HCT116 (cell line): ENCODE results near the gene AFTPH. TPM values are rescaled to one million over a fixed set of nuclear protein-coding genes. Genes with fewer than 3 reads are reported as not detected.

ENCODE experiments used
- ATAC-seq: fragments of 200-7000 bp; cut with Tn5 transposase; 2 replicates; pipeline ENCODE4 v1.9.1; 2020; ENCODE audit warnings: mild to moderate bottlenecking, moderate library complexity
- BruUV-seq: library from RNA; stranded (reverse); fragments of 400-500 nt; replicated peaks from 2 replicates; lab custom pipeline; 2021; lab: Mats Ljungman, UMichigan
- CTCF ChIA-PET: fragments of 300-600 bp; sonication (Branson Sonifier 250); formaldehyde crosslinking; loops from one replicate; lab custom pipeline; 2021; ENCODE audit warnings: antibody characterized with exemption; lab: Charles Lee
- POLR2A ChIA-PET: fragments of 300-600, 350-600 bp; sonication (Branson Sonifier 250); formaldehyde crosslinking; loops from one replicate; lab custom pipeline; 2021; ENCODE audit warnings: antibody characterized with exemption; lab: Charles Lee
- RAD21 ChIA-PET, 2 experiments: fragments of 300-600 bp; sonication (Branson Sonifier 250); formaldehyde crosslinking; loops; one replicate each; lab custom pipeline; 2023; ENCODE audit warnings: low total read pairs in 2 of 2; ENCODE audit not compliant: uncharacterized antibody in 2 of 2, unreplicated experiment in 2 of 2, low non-redundant PET in 1 of 2; lab: Charles Lee
- DNase-seq: peaks from one replicate; pipeline ENCODE4 v3.0.0-alpha.2; 2010; ENCODE audit warnings: low read depth, low spot score
- H2AFZ ChIP-seq: fragments of 200-600 bp; shearing (Covaris generic), sonication (generic); 2 replicates; pipeline ENCODE4 v1.6.1; 2017; ENCODE audit warnings: low read depth, mixed run types, mixed read lengths, antibody characterized with exemption, low read length; ENCODE audit not compliant: poor library complexity, severe bottlenecking
- H3K27ac ChIP-seq: 2 replicates; pipeline ENCODE4 v1.5.1; 2012; ENCODE audit warnings: low read depth, low read length
- H3K27me3 ChIP-seq: fragments of 200-600 bp; sonication (generic); 2 replicates; pipeline ENCODE4 v1.6.1; 2016; ENCODE audit warnings: mixed run types, low read length, mixed read lengths; ENCODE audit not compliant: insufficient read depth
- H3K36me3 ChIP-seq, 2 experiments: fragments of 200-500 bp in 1 of 2; fragments of 200-600 bp in 1 of 2; sonication (Bioruptor generic) in 1 of 2; sonication (generic) in 1 of 2; 2 replicates each; pipeline versions ENCODE4 v1.5.1 to v1.6.1; 2014 to 2016; ENCODE audit warnings: low read length in 2 of 2, inconsistent platforms in 1 of 2, mixed read lengths in 1 of 2, mixed run types in 1 of 2; ENCODE audit not compliant: insufficient read depth in 2 of 2, control insufficient read depth in 1 of 2
- H3K4me1 ChIP-seq, 2 experiments: fragments of 200-600 bp in 1 of 2; sonication (generic) in 1 of 2; 2 replicates each; pipeline versions ENCODE4 v1.5.1 to v1.6.1; 2012 to 2017; ENCODE audit warnings: low read length in 2 of 2, inconsistent platforms in 1 of 2, mild to moderate bottlenecking in 1 of 2, mixed read lengths in 1 of 2, mixed run types in 1 of 2, moderate library complexity in 1 of 2; ENCODE audit not compliant: insufficient read depth in 2 of 2, control insufficient read depth in 1 of 2
- H3K4me2 ChIP-seq: fragments of 200-600 bp; sonication (generic); 2 replicates; pipeline ENCODE4 v1.6.1; 2017; ENCODE audit warnings: mixed run types, low read length, mixed read lengths
- H3K4me3 ChIP-seq, 2 experiments: fragments of 200-600 bp in 1 of 2; sonication (generic) in 1 of 2; replicated peaks in 1 of 2; 2 replicates each; pipeline ENCODE4 v1.5.1; 2011 to 2016; ENCODE audit warnings: low read length in 2 of 2, control low read depth in 1 of 2, low read depth in 1 of 2, mild to moderate bottlenecking in 1 of 2, mixed read lengths in 1 of 2, mixed run types in 1 of 2
- H3K79me2 ChIP-seq: fragments of 200-600 bp; sonication (generic); 2 replicates; pipeline ENCODE4 v1.6.1; 2017; ENCODE audit warnings: mild to moderate bottlenecking, mixed run types, low read length, moderate library complexity, mixed read lengths; ENCODE audit not compliant: insufficient read depth
- H3K9ac ChIP-seq: fragments of 200-600 bp; sonication (generic); 2 replicates; pipeline ENCODE4 v1.6.1; 2016; ENCODE audit warnings: low read length, mixed read lengths
- H3K9me2 ChIP-seq: fragments of 200-600 bp; sonication (generic), shearing (Covaris generic); 2 replicates; pipeline ENCODE4 v1.6.1; 2017; ENCODE audit warnings: mixed run types, mild to moderate bottlenecking, moderate library complexity; ENCODE audit not compliant: insufficient read depth
- H3K9me3 ChIP-seq, 2 experiments: fragments of 200-500 bp in 1 of 2; fragments of 200-600 bp in 1 of 2; sonication (Bioruptor generic) in 1 of 2; sonication (generic) in 1 of 2; 2 replicates each; pipeline ENCODE4 v1.6.1; 2014 to 2017; ENCODE audit warnings: low read length in 2 of 2, mixed read lengths in 2 of 2, inconsistent platforms in 1 of 2, low read depth in 1 of 2, mild to moderate bottlenecking in 1 of 2, mixed run types in 1 of 2, moderate library complexity in 1 of 2; ENCODE audit not compliant: control insufficient read depth in 1 of 2, insufficient read depth in 1 of 2
- H4K20me1 ChIP-seq: fragments of 200-600 bp; sonication (generic), shearing (Covaris generic); 2 replicates; pipeline ENCODE4 v1.6.1; 2017; ENCODE audit warnings: mixed run types, mild to moderate bottlenecking, moderate library complexity; ENCODE audit not compliant: insufficient read depth
- CBX3 ChIP-seq: IDR thresholded peaks from 2 replicates; pipeline ENCODE4 v1.6.1; 2012; ENCODE audit warnings: low read depth
- CEBPB ChIP-seq: IDR thresholded peaks from 2 replicates; pipeline ENCODE4 v1.6.1; 2012; ENCODE audit warnings: low read depth
- EZH2 ChIP-seq: fragments of 200-600 bp; sonication (generic); IDR thresholded peaks from 2 replicates; pipeline ENCODE4 v1.6.1; 2017; ENCODE audit warnings: antibody characterized with exemption, mixed run types
- EZH2phosphoT487 ChIP-seq: fragments of 200-600 bp; IDR thresholded peaks from 2 replicates; pipeline ENCODE4 v1.6.1; 2018; ENCODE audit warnings: antibody characterized with exemption, borderline replicate concordance
- FOSL1 ChIP-seq: IDR thresholded peaks from 2 replicates; pipeline ENCODE4 v1.6.1; 2012; ENCODE audit warnings: low read depth
- RAD21 ChIP-seq: IDR thresholded peaks from 2 replicates; pipeline ENCODE4 v1.6.1; 2012; ENCODE audit warnings: low read depth, mild to moderate bottlenecking
- SIN3A ChIP-seq: IDR thresholded peaks from 2 replicates; pipeline ENCODE4 v1.6.1; 2012; ENCODE audit warnings: low read depth
- SP1 ChIP-seq: IDR thresholded peaks from 2 replicates; pipeline ENCODE4 v1.6.1; 2012; ENCODE audit warnings: low read depth
- SRF ChIP-seq: IDR thresholded peaks from 2 replicates; pipeline ENCODE4 v1.6.1; 2012; ENCODE audit warnings: low read depth
- YY1 ChIP-seq: IDR thresholded peaks from 2 replicates; pipeline ENCODE4 v1.6.1; 2011; ENCODE audit warnings: low read length, low read depth, moderate library complexity, mild to moderate bottlenecking; ENCODE audit not compliant: insufficient replicate concordance; ENCODE audit errors: extremely low read depth
- intact Hi-C: fragments of 100-400 bp; cut with micrococcal nuclease; formaldehyde crosslinking; loops from 2 replicates; pipeline ENCODE4 v1.10.0; 2022
- total RNA-seq: library from RNA; stranded (reverse); gene quantifications from one replicate; pipeline ENCODE4 v1.2.1, GENCODE V29; 2021; ENCODE audit not compliant: unreplicated experiment
- TF ChIP-seq, protein P1 (sequence below): IDR thresholded peaks from 2 replicates; pipeline ENCODE4 v1.6.1; 2012
- TF ChIP-seq, protein P2 (sequence below), 3 experiments: fragments of 200-600 bp in 1 of 3; sonication (generic) in 1 of 3; IDR thresholded peaks in 2 of 3; conservative IDR thresholded peaks in 1 of 3; 2 replicates each; pipeline ENCODE4 v1.5.1; 2012 to 2017; ENCODE audit warnings: low read depth in 2 of 3, low read length in 2 of 3, antibody characterized with exemption in 1 of 3, borderline replicate concordance in 1 of 3, control low read depth in 1 of 3, mild to moderate bottlenecking in 1 of 3, mixed read lengths in 1 of 3, mixed run types in 1 of 3, moderate library complexity in 1 of 3; ENCODE audit not compliant: insufficient read depth in 1 of 3
- TF ChIP-seq, protein P3 (sequence below): IDR thresholded peaks from 2 replicates; pipeline ENCODE4 v1.6.1; 2011; ENCODE audit warnings: mild to moderate bottlenecking, low read length, moderate library complexity; ENCODE audit not compliant: insufficient replicate concordance; ENCODE audit errors: extremely low read depth

Gene AFTPH
- total RNA-seq, 1 experiment from 2014 or later, result 23.6 TPM

DNA sequence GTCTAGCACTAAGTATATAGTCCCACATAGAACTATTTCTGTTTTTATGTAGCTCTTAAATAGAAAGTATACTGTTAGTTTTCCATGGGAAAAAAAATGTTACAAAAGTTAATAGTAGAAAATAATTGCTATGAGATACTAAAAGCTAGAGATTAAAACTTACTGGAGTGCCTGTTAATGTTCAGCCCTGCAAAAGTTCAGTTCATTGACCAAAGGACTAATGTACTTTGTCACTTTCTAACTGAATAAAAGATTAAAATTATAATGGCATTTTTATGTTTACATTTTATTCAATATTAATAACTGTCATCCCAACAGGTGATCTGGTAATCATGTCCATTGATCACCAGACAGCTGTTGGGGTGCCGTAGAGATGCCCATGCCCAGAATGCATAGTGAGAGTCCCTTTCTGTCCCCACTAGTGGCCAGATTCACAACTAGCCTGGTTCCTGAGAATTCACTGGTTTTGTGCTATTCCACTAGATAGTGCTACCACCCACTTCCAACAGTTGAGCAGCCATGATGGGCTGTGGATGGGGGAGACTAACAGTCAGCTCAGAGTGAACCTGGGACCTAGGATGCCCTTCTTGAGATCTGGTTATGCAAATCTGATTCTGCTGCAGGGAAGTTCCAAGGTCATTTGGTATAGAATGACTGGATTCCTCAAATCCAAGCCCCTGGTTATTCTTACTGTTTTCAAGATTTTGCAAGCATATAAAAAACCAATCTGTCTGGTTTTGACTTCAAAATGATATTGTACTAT, 57.8 kb downstream of the AFTPH start:
- POLR2A ChIA-PET, result no interaction called here
- Histone ChIP-seq H3K27ac (no peak overlapping the region), H3K27me3 (no peaks in the 10 kb centered on the region), H3K9me3 (no peaks in the 10 kb centered on the region), H3K4me2 (no peak overlapping the region), H3K36me3 (peaks cover 0 to 7% of the 10 kb centered on the region in 2 experiments; a peak in 2 of 4 replicates), H3K79me2 (no peaks in the 10 kb centered on the region), H3K9me2 (no peaks in the 10 kb centered on the region), H3K4me3 (no peak overlapping the region), H3K4me1 (no peaks in the 10 kb centered on the region), H3K9ac (no peak overlapping the region), H2AFZ (no peak overlapping the region), H4K20me1 (no peaks in the 10 kb centered on the region)
- BruUV-seq, result no TSS peak
- ATAC-seq (no peak), DNase-seq (no peak)
- CTCF ChIA-PET, result interaction anchor here (1.0 kb wide), 1 partner anchor 21 kb away, joined by 3 read pairs; no protein-coding TSS in a partner anchor
- intact Hi-C loops, result no loop called here
- RAD21 ChIA-PET, result no interaction called here
- TF ChIP-seq CEBPB (no peak), SRF (no peak), EZH2 (no peak)

DNA sequence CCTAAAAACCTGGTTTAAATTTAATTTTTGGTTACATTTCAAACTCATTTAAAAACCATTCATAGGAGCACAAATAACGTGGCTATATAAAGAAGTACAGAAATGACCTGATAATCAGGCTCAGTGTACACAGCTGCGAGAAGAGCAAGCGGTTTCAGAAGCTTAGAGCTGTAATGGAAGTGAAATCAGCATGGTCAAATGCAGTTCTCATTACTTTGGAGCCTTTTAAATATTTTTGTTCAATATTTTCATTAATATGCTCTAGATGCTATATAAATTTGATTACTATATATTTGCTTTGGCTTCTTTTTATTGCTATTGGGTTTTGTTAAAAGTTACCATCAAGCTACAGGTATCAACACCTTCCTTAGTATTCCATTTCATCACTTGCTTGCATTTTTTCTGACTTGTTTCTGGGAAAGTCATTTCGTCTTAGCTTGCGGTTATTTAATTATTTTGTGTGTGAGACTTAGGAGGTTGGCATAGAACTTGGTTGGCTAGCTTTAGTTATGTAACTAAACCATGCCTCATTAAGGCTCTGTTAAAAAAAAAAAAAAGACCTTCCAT, 58.7 kb downstream of the AFTPH start:
- no peak for ATAC-seq
- H3K4me2 ChIP-seq, result no peak overlapping the region
- no peak for DNase-seq
- intact Hi-C loops, result no loop called here
- RAD21 ChIA-PET, result interaction anchor here in 1 of 2 experiments (0.6 kb wide), 1 partner anchor 259 kb away, joined by 3 read pairs; no protein-coding TSS in a partner anchor
- H3K9ac ChIP-seq, result no peak overlapping the region
- CTCF ChIA-PET, result interaction anchor here (0.6 to 1.2 kb wide), 3 partner anchors 12 to 252 kb away, joined by 3 to 5 read pairs (median 4); no protein-coding TSS in a partner anchor
- H3K79me2 ChIP-seq, result no peaks in the 10 kb centered on the region
- no peaks in the 10 kb centered on the region for H3K9me3 ChIP-seq
- no TSS peak for BruUV-seq
- H3K36me3 ChIP-seq, result peaks cover 0 to 7% of the 10 kb centered on the region in 2 experiments; a peak in 2 of 4 replicates
- H4K20me1 ChIP-seq, result no peaks in the 10 kb centered on the region
- H3K4me1 ChIP-seq, result no peaks in the 10 kb centered on the region
- H3K27ac ChIP-seq, result no peak overlapping the region
- POLR2A ChIA-PET, result no interaction called here
- H2AFZ ChIP-seq, result no peak overlapping the region
- no peak overlapping the region for H3K4me3 ChIP-seq
- no peaks in the 10 kb centered on the region for H3K9me2 ChIP-seq
- no peaks in the 10 kb centered on the region for H3K27me3 ChIP-seq
- TF ChIP-seq EZH2phosphoT487, result no peak
- no peak for TF ChIP-seq FOSL1
- TF ChIP-seq SIN3A, result no peak
- TF ChIP-seq RAD21, result no peak
- TF ChIP-seq YY1, result no peak
- no peak for TF ChIP-seq SP1
- TF ChIP-seq, protein P1, sequence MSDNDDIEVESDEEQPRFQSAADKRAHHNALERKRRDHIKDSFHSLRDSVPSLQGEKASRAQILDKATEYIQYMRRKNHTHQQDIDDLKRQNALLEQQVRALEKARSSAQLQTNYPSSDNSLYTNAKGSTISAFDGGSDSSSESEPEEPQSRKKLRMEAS, result no peak
- TF ChIP-seq CBX3, result no peak
- TF ChIP-seq, protein P2, sequence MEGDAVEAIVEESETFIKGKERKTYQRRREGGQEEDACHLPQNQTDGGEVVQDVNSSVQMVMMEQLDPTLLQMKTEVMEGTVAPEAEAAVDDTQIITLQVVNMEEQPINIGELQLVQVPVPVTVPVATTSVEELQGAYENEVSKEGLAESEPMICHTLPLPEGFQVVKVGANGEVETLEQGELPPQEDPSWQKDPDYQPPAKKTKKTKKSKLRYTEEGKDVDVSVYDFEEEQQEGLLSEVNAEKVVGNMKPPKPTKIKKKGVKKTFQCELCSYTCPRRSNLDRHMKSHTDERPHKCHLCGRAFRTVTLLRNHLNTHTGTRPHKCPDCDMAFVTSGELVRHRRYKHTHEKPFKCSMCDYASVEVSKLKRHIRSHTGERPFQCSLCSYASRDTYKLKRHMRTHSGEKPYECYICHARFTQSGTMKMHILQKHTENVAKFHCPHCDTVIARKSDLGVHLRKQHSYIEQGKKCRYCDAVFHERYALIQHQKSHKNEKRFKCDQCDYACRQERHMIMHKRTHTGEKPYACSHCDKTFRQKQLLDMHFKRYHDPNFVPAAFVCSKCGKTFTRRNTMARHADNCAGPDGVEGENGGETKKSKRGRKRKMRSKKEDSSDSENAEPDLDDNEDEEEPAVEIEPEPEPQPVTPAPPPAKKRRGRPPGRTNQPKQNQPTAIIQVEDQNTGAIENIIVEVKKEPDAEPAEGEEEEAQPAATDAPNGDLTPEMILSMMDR (IDR thresholded peaks at IDR 0.05 in 2 of 3, conservative IDR thresholded peaks at IDR 0.05 in 1 of 3; ENCODE audit: borderline replicate concordance in 1 of 3, insufficient read depth in 1 of 3, low read depth in 2 of 3, low read length in 2 of 3), result no peak
- TF ChIP-seq EZH2, result no peak
- TF ChIP-seq, protein P3, sequence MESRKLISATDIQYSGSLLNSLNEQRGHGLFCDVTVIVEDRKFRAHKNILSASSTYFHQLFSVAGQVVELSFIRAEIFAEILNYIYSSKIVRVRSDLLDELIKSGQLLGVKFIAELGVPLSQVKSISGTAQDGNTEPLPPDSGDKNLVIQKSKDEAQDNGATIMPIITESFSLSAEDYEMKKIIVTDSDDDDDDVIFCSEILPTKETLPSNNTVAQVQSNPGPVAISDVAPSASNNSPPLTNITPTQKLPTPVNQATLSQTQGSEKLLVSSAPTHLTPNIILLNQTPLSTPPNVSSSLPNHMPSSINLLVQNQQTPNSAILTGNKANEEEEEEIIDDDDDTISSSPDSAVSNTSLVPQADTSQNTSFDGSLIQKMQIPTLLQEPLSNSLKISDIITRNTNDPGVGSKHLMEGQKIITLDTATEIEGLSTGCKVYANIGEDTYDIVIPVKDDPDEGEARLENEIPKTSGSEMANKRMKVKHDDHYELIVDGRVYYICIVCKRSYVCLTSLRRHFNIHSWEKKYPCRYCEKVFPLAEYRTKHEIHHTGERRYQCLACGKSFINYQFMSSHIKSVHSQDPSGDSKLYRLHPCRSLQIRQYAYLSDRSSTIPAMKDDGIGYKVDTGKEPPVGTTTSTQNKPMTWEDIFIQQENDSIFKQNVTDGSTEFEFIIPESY, result no peak
